Right lobe of liver (tissue), 6 donors: ENCODE measurements around the gene PASK. TPM values are rescaled to one million over a fixed set of nuclear protein-coding genes. Genes with fewer than 3 reads are reported as not detected.

Experiments
- ATAC-seq, 4 donors: fragments of 200-7000 bp; cut with Tn5 transposase; one replicate each; pipeline ENCODE4 v1.9.1; 2020; ENCODE audit warnings: mild to moderate bottlenecking in 4 of 4, moderate library complexity in 4 of 4
- DNase-seq, 3 donors: peaks; one replicate each; pipeline ENCODE4 v3.0.0-alpha.2; 2020
- H3K27ac ChIP-seq, 3 donors: fragments of 200-600 bp; one replicate each; pipeline ENCODE4 v1.8.0; 2022
- H3K27me3 ChIP-seq, 2 donors: fragments of 200-600 bp; one replicate each; pipeline ENCODE4 v1.8.0; 2022
- H3K36me3 ChIP-seq, 4 donors: fragments of 200-600 bp; sonication (generic) in 1 of 4; one replicate each; pipeline versions ENCODE4 v1.5.1 to v1.8.0; 2017 to 2022; ENCODE audit warnings: control low read depth in 1 of 4
- H3K4me1 ChIP-seq, 4 donors: fragments of 200-600 bp; sonication (generic) in 1 of 4; one replicate each; pipeline versions ENCODE4 v1.5.1 to v1.8.0; 2017 to 2022; ENCODE audit warnings: control low read depth in 1 of 4
- H3K4me3 ChIP-seq, 3 donors: fragments of 200-600 bp; one replicate each; pipeline ENCODE4 v1.8.0; 2022
- H3K9me3 ChIP-seq, 4 donors: fragments of 200-600 bp; sonication (generic) in 1 of 4; one replicate each; pipeline versions ENCODE4 v1.5.1 to v1.8.0; 2017 to 2022; ENCODE audit warnings: control low read depth in 1 of 4
- CTCF ChIP-seq, 4 donors: fragments of 200-600 bp in 3 of 4; fragments of 450-650 bp in 1 of 4; IDR thresholded peaks; one replicate each; pipeline versions ENCODE4 v1.5.1 to v1.8.0; 2016 to 2022; ENCODE audit warnings: antibody characterized with exemption in 4 of 4, mild to moderate bottlenecking in 2 of 4
- POLR2A ChIP-seq: fragments of 450-650 bp; IDR thresholded peaks from one replicate; pipeline ENCODE4 v1.6.1; 2017; ENCODE audit warnings: antibody characterized with exemption, mild to moderate bottlenecking
- WGBS: methylation state at CpG from one replicate; pipeline ENCODE4 v1.1.6; 2018; ENCODE audit warnings: low coverage, low lambda C conversion rate; ENCODE audit not compliant: insufficient coverage; ENCODE audit errors: missing lambda C conversion rate; 5-methylcytosine and 5-hydroxymethylcytosine counted together
- intact Hi-C, 2 donors: fragments of 100-400 bp; cut with DNase I; formaldehyde crosslinking; loops; one replicate each; pipeline versions ENCODE4 v1.11.2 to v1.14.1; 2022
- total RNA-seq, 6 experiments: library from RNA; depleted of rRNA in 2 of 6; stranded (reverse); fragments of >200 nt in 2 of 6; fragmentation: NEBNext Ultra II Directional in 3 of 6; extraction: Animal tissue kit (Norgen Biotek cat#: 25700) in 3 of 6; gene quantifications; one replicate each; pipeline versions ENCODE4 v1.1.0 to v1.2.4, GENCODE V29; 2016 to 2023
- donor health status: DM: no; HTN: yes; CAD: no.
- donor health status: DM: no; HTN: no; CAD: no.
- donor health status: DM: no; HTN: no; CAD: no.
- donor health status: DM: no; HTN: yes; CAD: no.
- donor health status: DM: no; HTN: yes; CAD: no.

Gene PASK
- total RNA-seq, 6 experiments from 2014 or later, result 2.0 to 4.2 (median 3.4) TPM

GRCh38 chr2:241182531-241183133, 33.4 kb upstream of the PASK start:
- no peak for TF ChIP-seq CTCF (IDR thresholded peaks at IDR 0.05)
- Histone ChIP-seq H3K27ac (no peak overlapping the region), H3K9me3 (no peaks in the 10 kb centered on the region), H3K4me1 (no peaks in the 10 kb centered on the region), H3K4me3 (no peak overlapping the region), H3K36me3 (peaks cover 0 to 11% (median 0%) of the 10 kb centered on the region in 4 donors), H3K27me3 (no peaks in the 10 kb centered on the region)
- intact Hi-C loops, result no loop called here
- WGBS, result 90% methylated on average over 6 of the region's 28 CpGs
- ATAC-seq (no peak), DNase-seq (no peak)

GRCh38 chr2:241182126-241182525, 32.9 kb upstream of the PASK start:
- WGBS, result 93% methylated on average over 2 of the region's 3 CpGs
- TF ChIP-seq POLR2A (no peak), CTCF (IDR thresholded peaks at IDR 0.05) (no peak)

GRCh38 chr2:241180495-241180894, 31.2 kb upstream of the PASK start:
- intact Hi-C loops, result no loop called here
- no peaks in the 10 kb centered on the region for H3K9me3 ChIP-seq
- ATAC-seq (no peak), DNase-seq (no peak)
- H3K27ac ChIP-seq, result no peak overlapping the region
- 89% methylated on average over 3 of the region's 12 CpGs for WGBS
- H3K4me1 ChIP-seq, result no peaks in the 10 kb centered on the region
- H3K36me3 ChIP-seq, result peaks cover 0 to 11% (median 0%) of the 10 kb centered on the region in 4 donors
- no peak overlapping the region for H3K4me3 ChIP-seq
- no peaks in the 10 kb centered on the region for H3K27me3 ChIP-seq
- no peak for TF ChIP-seq CTCF (IDR thresholded peaks at IDR 0.05)
- no peak for TF ChIP-seq POLR2A

More at GRCh38 chr2:241182126-241182525, 32.9 kb upstream of the PASK start:
- no peaks in the 10 kb centered on the region for H3K27me3 ChIP-seq
- H3K9me3 ChIP-seq, result no peaks in the 10 kb centered on the region
- intact Hi-C loops, result no loop called here
- ATAC-seq (no peak), DNase-seq (no peak)
- no peak overlapping the region for H3K4me3 ChIP-seq
- no peaks in the 10 kb centered on the region for H3K4me1 ChIP-seq
- H3K36me3 ChIP-seq, result peaks cover 0 to 11% (median 0%) of the 10 kb centered on the region in 4 donors
- no peak overlapping the region for H3K27ac ChIP-seq

- Histone ChIP-seq H3K36me3 (peaks cover 0 to 11% (median 0%) of the 10 kb centered on the region in 4 donors), H3K4me3 (no peak overlapping the region), H3K27me3 (no peaks in the 10 kb centered on the region), H3K27ac (no peak overlapping the region), H3K4me1 (no peaks in the 10 kb centered on the region), H3K9me3 (no peaks in the 10 kb centered on the region)
- intact Hi-C loops, result no loop called here
- DNase-seq (no peak), ATAC-seq (no peak)
- 88% methylated on average over 4 of the region's 4 CpGs for WGBS
- no peak for TF ChIP-seq POLR2A
- TF ChIP-seq CTCF (IDR thresholded peaks at IDR 0.05), result no peak
Measured at GRCh38 chr2:241179899-241180298, 30.6 kb upstream of the PASK start.

- no peak overlapping the region for H3K4me3 ChIP-seq
- H3K27ac ChIP-seq, result no peak overlapping the region
- DNase-seq (no peak), ATAC-seq (no peak)
- no peaks in the 10 kb centered on the region for H3K9me3 ChIP-seq
- H3K27me3 ChIP-seq, result no peaks in the 10 kb centered on the region
- 100% methylated on average over 1 of the region's 4 CpGs for WGBS
- TF ChIP-seq CTCF (IDR thresholded peaks at IDR 0.05) (no peak), POLR2A (no peak)
- peaks cover 0 to 14% (median 0%) of the 10 kb centered on the region in 4 donors for H3K36me3 ChIP-seq
- H3K4me1 ChIP-seq, result no peaks in the 10 kb centered on the region
- intact Hi-C loops, result no loop called here
Measured at GRCh38 chr2:241178961-241179360, 29.7 kb upstream of the PASK start.
